MM.1S (cell line): ENCODE results near the gene COL25A1.

ENCODE experiments used
- EZH2 ChIP-seq: fragments of 300-600 bp; sonication (generic); optimal IDR thresholded peaks from 2 replicates; pipeline ENCODE3; 2017; ENCODE audit warnings: low read depth, mild to moderate bottlenecking, antibody characterized with exemption, low read length, mixed read lengths
- EZH2phosphoT487 ChIP-seq: fragments of 300-600 bp; sonication (generic); IDR thresholded peaks from 2 replicates; pipeline ENCODE4 v1.6.1; 2018; ENCODE audit warnings: antibody characterized with exemption, low read length
- TF ChIP-seq, protein P1 (sequence below): fragments of 300-600 bp; sonication (generic); IDR thresholded peaks from 2 replicates; pipeline ENCODE4 v1.5.1; 2016; ENCODE audit warnings: antibody characterized with exemption, low read length, mixed read lengths

GRCh38 chr4:109121561-109121960, 180.9 kb downstream of the COL25A1 start:
- TF ChIP-seq, protein P1, sequence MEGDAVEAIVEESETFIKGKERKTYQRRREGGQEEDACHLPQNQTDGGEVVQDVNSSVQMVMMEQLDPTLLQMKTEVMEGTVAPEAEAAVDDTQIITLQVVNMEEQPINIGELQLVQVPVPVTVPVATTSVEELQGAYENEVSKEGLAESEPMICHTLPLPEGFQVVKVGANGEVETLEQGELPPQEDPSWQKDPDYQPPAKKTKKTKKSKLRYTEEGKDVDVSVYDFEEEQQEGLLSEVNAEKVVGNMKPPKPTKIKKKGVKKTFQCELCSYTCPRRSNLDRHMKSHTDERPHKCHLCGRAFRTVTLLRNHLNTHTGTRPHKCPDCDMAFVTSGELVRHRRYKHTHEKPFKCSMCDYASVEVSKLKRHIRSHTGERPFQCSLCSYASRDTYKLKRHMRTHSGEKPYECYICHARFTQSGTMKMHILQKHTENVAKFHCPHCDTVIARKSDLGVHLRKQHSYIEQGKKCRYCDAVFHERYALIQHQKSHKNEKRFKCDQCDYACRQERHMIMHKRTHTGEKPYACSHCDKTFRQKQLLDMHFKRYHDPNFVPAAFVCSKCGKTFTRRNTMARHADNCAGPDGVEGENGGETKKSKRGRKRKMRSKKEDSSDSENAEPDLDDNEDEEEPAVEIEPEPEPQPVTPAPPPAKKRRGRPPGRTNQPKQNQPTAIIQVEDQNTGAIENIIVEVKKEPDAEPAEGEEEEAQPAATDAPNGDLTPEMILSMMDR = no peak
- TF ChIP-seq EZH2 = no peak
- no peak for TF ChIP-seq EZH2phosphoT487
